ENCODE measurements around the gene RIOK1. TPM values are rescaled to one million over a fixed set of nuclear protein-coding genes. Genes with fewer than 3 reads are reported as not detected.
"Not testable (repeated sequence)": the region's sequence is repeated elsewhere in the genome, so short reads cannot be mapped to it uniquely, and the experiment has no call there.

Gene RIOK1
- polyA plus RNA-seq (2012; ENCODE audit: low read depth, missing spikeins) = 18.1 TPM

DNA sequence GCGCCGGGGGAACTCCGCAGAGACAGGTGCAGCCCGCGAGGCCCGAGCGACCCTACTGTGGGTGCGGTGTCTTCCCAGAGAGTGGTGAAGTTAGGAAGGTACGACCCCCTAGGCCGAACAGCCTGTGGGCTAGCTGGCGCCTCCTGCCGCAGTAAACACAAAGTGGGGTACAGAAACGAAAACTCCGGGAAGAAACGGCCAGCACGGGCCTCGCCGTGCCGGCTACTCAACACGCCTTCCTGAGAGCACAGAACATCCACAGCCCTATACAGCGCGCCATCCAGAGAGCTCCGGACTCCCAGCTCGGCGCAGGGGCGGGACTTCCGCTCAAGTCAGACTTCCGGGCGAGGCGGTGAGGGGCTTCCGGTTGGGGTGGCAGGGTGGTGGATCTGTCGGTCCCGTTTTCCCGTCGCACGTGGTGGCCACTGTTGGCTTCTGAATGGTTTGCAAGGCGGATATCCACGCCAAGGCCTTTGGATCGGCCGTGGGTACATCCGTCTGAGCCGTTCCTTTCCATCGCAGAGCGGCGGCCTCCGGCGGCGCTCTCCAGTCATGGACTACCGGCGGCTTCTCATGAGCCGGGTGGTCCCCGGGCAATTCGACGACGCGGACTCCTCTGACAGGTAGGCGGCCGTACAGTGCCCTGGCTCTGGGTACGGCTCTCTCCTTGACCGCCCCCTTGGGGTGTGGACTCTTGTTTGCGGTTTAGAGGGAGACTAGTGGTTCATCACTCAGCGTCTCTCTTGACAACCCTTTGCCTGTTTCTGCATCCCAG is at the start of gene RIOK1, which contains the start of gene CAGE1:
RIOK1 (plus strand) TSS at position 358 of the 775 bp plus-strand sequence; CDS start at position 553, 195 bp downstream.
CAGE1 (minus strand) TSS at position 292 of the 775 bp plus-strand sequence. CDS start 2,569 bp downstream, outside the sequence.
- peak; percentile 98 for FAIRE-seq
- TF ChIP-seq PAX5 (IDR thresholded peaks at IDR 0.05; ENCODE audit: insufficient read depth, low read length, severe bottlenecking) = no peak
- TF ChIP-seq TAF1 (IDR thresholded peaks at IDR 0.05; ENCODE audit: low read depth, low read length) = peak; percentile 88
- TF ChIP-seq SPI1 (IDR thresholded peaks at IDR 0.05; ENCODE audit: low read depth, low read length) = peak; percentile 61
- TF ChIP-seq POLR2AphosphoS5 (IDR thresholded peaks at IDR 0.05; ENCODE audit: low read depth, low read length) = peak; percentile 98
- TF ChIP-seq POU2F2 (IDR thresholded peaks at IDR 0.05; ENCODE audit: low read depth, low read length) = peak; percentile 80; the same call in 1 of the 2 replicates
- peak; percentile 98 for TF ChIP-seq POLR2A (IDR thresholded peaks at IDR 0.05; ENCODE audit: low read depth, low read length)

DNA sequence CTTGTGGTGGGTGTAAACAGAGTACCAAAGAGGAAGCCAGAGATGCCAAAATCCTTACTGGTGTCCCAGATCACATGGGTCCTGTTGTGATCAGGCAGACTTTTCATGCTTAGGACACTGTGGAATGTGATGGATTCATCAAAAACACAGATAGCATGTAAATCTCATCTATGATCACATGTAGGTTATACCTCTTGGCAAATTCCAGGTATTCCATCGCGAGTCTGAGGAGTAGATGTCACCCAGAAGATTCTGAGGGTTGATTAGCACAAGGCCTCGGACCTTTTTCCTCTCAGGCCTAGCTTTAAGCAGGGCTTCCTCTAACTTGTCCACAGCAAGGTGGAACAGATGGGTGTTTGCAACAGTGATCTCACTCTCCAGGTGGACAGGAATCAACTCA is 48.3 kb upstream of the RIOK1 start:
- DNase-seq (ENCODE audit: insufficient read length, low spot score) (no peak), FAIRE-seq (no peak)
- no peak for TF ChIP-seq POU2F2 (IDR thresholded peaks at IDR 0.05; ENCODE audit: low read depth, low read length)
- TF ChIP-seq SPI1 (IDR thresholded peaks at IDR 0.05; ENCODE audit: low read depth, low read length) = no peak
- TF ChIP-seq POLR2AphosphoS5 (IDR thresholded peaks at IDR 0.05; ENCODE audit: low read depth, low read length) = no peak
- no peak for TF ChIP-seq POLR2A (IDR thresholded peaks at IDR 0.05; ENCODE audit: low read depth, low read length)
- TF ChIP-seq TAF1 (IDR thresholded peaks at IDR 0.05; ENCODE audit: low read depth, low read length) = no peak
- no peak for TF ChIP-seq PAX5 (IDR thresholded peaks at IDR 0.05; ENCODE audit: insufficient read depth, low read length, severe bottlenecking)

More for the DNA sequence above, at the start of gene RIOK1, which contains the start of gene CAGE1:
- peak; percentile 86 for DNase-seq (ENCODE audit: insufficient read length, low spot score)

DNA sequence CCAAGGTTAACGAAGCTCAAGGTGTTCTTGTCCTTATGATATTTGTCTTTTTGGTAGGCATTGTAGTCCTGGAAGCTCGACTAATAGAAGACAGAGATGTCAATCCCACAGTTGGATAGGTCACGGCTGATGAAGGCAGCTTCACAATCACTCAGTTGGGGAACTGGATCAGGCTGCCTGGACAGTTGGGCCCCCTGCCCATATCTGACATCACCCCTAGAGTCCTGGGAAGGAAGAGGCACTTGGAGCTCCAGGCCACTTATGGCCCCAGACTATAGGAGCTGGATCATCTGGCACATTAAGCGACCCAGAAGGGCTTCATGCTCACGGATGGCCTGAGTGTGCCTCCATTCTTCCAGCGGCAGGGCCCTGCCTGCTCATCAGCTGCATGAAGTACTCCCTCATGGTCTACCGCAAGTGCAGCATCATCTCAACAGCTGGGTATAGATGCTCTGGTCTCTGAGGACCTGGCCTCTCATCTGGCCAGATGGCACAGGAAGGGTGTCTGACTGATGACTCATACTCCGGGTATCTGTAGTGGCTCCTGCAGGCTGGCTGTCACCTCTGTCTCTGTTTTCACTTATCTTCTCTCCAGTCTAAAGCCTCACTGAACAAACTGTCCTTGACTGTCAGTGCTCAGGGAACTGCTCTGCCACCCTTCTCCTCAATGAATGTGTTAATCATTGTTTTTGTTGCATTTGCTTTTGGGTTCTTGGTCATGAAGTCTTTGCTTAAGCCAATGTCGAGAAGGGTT is 47.4 kb upstream of the RIOK1 start:
- DNase-seq (ENCODE audit: insufficient read length, low spot score) (no peak), FAIRE-seq (no peak)
- no peak for TF ChIP-seq SPI1 (IDR thresholded peaks at IDR 0.05; ENCODE audit: low read depth, low read length)
- no peak for TF ChIP-seq POLR2A (IDR thresholded peaks at IDR 0.05; ENCODE audit: low read depth, low read length)

DNA sequence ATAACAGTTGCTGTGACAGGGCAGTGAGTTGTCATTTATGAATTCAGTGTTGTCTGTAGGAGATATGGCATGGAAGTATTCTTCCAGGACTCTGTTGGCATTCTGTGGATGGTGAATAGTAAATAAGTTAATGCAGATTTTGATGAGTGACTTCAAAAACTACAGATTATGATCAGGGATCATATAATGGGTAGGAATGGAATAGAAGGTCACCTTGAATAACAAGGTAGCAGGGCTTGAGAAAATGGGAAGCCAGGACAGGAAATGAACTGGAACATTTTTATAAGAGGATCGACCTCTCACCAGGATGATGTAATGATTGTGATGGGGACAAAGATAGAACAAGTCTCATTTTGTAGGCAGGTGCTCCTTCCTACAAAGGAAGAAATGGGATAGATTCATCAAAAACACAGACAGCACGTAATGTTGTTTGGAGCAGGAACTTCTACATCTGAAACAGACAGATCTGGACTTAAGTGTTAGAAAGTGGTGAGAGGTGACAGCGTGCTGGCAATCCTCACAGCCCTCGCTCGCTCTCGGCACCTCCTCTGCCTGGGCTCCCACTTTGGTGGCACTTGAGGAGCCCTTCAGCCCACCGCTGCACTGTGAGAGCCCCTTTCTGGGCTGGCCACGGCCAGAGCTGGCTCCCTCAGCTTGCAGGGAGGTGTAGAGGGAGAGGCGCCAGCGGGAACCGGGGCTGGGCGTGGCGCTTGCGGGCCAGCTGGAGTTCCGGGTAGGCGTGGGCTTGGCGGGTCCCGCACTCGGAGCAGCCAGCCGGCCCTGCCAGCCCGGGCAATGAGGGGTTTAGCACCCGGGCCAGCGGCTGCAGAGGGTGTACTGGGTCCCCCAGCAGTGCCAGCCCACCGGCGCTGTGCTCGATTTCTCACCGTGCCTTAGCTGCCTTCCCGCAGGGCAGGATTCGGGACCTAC is 45.8 kb upstream of the RIOK1 start:
- FAIRE-seq = no peak
- no peak for DNase-seq (ENCODE audit: insufficient read length, low spot score)
- TF ChIP-seq PAX5 (IDR thresholded peaks at IDR 0.05; ENCODE audit: insufficient read depth, low read length, severe bottlenecking) = no peak
- TF ChIP-seq TAF1 (IDR thresholded peaks at IDR 0.05; ENCODE audit: low read depth, low read length) = no peak
- no peak for TF ChIP-seq POLR2A (IDR thresholded peaks at IDR 0.05; ENCODE audit: low read depth, low read length)
- no peak for TF ChIP-seq POU2F2 (IDR thresholded peaks at IDR 0.05; ENCODE audit: low read depth, low read length)
- TF ChIP-seq POLR2AphosphoS5 (IDR thresholded peaks at IDR 0.05; ENCODE audit: low read depth, low read length) = no peak
- no peak for TF ChIP-seq SPI1 (IDR thresholded peaks at IDR 0.05; ENCODE audit: low read depth, low read length)

DNA sequence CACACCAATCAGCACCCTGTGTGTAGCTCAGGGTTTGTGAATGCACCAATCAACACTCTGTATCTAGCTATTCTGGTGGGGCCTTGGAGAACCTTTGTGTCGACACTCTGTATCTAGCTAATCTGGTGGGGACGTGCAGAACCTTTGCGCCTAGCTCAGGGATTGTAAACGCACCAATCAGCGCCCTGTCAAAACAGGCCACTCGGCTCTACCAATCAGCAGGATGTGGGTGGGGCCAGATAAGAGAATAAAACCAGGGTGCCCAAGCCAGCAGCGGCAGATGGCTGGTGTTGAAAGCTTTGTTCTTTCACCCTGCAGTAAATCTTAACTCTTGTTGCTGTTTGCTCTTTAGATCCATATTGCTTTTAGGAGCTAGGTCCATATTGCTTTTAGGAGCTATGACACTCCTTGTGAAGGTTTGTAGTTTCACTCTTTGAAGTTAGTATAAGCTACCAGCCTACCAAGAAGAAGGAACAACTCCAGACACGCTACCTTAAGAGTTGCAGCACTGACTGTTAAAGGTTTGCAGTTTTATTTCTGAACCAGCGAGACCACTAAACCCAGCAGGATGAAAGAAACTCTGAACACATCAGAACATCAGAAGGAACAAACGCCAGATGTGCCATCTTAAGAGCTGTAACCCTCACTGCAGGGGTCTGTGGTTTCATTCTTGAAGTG is 44.7 kb upstream of the RIOK1 start:
- DNase-seq (ENCODE audit: insufficient read length, low spot score); FAIRE-seq: not testable (repeated sequence)

DNA sequence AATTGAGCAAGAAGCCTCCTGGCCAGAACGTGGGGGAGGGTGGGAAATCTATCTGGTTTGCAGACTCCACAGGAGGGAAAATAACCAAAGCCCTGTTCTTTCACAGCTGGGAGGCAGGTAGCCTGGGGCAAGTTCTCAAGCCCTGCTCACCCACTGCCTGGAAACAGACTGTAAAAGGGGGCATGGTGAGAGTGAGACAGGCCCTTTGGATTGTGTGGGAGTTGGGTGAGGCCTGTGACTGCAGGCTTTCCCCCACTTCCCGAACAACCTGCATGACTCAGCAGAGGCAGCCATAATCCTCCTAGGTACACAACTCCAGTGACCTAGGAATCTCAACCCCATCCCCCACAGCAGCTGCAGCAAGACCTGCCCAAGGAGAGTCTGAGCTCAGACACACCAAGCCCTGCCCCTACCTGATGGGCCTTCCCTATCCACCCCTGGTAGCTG is 42.0 kb upstream of the RIOK1 start:
- not testable (repeated sequence) for DNase-seq (ENCODE audit: insufficient read length, low spot score); FAIRE-seq

DNA sequence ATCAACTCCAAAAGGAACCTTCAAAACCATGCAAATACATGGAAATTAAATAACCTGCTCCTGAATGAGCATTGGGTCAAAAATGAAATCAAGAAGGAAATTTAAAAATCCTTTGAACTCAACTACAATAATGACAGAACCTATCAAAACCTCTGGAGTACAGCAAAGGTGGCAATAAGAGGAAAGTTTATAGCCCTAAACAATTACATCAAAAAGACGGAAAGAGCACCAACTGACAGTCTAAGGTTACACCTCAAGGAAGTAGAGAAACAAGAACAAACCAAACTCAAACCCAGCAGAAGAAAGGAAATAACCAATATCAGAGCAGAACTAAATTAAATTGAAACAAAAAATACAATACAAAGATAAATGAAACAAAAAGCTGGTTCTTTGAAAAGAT is 39.0 kb upstream of the RIOK1 start:
- DNase-seq (ENCODE audit: insufficient read length, low spot score); FAIRE-seq: not testable (repeated sequence)

DNA sequence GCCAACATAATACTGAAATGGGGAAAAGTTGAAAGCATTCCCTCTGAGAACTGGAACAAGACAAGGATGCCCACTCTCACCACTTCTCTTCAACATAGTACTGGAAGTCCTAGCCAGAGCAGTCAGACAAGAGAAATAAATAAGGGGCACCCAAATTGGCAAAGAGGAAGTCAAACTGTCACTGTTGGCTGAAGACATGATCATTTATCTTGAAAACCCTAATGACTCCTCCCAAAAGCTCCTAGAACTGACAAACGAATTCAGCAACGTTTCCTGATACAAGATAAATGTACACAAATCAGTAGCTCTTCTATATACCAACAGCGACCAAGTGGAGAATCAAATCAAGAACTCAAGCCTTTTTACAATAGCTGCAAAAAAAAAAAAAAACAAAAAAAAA is 37.7 kb upstream of the RIOK1 start:
- not testable (repeated sequence) for DNase-seq (ENCODE audit: insufficient read length, low spot score); FAIRE-seq

DNA sequence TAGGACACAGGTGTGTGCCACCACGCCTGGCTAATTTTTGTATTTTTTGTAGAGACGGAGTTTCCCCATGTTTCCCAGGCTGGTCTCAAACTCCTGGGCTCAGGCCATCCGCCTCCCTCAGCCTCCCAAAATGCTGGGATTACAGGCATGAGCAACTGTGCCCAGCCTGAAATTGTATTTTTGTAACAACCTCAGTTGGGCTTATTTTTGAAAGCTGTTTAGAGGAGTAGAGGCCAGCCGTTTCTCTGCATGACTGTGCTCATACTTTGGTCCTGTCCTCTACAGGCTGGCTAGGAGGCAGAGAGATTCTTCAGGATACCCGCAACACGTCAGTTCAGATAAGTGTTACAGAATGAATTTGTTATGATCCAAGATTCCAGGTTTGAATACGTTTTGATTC is 22.2 kb upstream of the RIOK1 start:
- TF ChIP-seq PAX5 (IDR thresholded peaks at IDR 0.05; ENCODE audit: insufficient read depth, low read length, severe bottlenecking) (no peak), SPI1 (IDR thresholded peaks at IDR 0.05; ENCODE audit: low read depth, low read length) (no peak), POU2F2 (IDR thresholded peaks at IDR 0.05; ENCODE audit: low read depth, low read length) (no peak)
- DNase-seq (ENCODE audit: insufficient read length, low spot score) = no peak
- FAIRE-seq = no peak

DNA sequence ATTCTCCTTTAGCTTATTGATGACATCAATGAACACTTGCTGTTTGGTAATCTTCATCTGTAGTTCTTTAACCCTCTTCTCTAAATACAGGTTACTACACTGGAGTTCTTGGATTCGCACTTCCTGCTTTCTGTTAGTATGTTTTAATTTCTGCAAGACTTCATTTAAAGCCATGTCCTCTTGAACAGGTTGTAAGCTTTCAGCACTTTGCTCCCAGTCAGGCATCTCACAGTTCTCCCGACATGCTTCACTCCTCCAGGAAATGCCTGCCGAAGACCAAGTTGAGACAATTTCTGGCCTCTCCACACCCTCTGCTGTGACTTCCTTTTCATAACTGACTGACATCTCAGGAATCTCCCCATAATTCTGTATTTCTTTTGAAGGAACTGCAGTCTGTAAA is 15.9 kb upstream of the RIOK1 start:
- no peak for DNase-seq (ENCODE audit: insufficient read length, low spot score)
- TF ChIP-seq POU2F2 (IDR thresholded peaks at IDR 0.05; ENCODE audit: low read depth, low read length) (no peak), SPI1 (IDR thresholded peaks at IDR 0.05; ENCODE audit: low read depth, low read length) (peak; percentile 45; the same call in 1 of the 2 replicates), POLR2AphosphoS5 (IDR thresholded peaks at IDR 0.05; ENCODE audit: low read depth, low read length) (no peak)
- no peak for FAIRE-seq

All from GM12891 (cell line).